NB4 (cell line): ENCODE results near the gene CDH13.

Experiments used
- CTCF ChIP-seq: IDR thresholded peaks from one replicate; pipeline ENCODE4 v1.5.1; 2012; ENCODE audit warnings: low read depth, low read length
- TF ChIP-seq, protein P1 (sequence below): IDR thresholded peaks from 2 replicates; pipeline ENCODE4 v1.6.1; 2011; ENCODE audit warnings: low read depth, low read length

DNA sequence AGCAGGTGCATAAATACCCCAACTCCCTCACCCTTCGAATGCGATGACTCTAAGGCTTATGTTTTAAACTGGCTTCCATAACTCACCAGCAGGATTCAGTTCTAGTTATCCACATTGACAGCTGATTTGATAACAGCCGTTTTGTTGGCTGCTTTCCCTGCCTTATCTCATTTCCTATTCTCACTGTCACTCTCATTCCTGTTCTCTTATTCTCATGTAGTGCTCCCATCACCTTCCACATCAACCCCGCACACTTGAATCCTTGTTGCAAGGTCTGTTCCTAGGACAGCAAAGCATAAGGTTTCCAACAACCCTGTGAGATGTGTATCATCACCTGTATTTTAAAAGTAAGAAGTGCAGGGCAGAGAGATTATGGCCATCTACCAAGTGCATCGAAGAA lies 344.4 kb downstream of the CDH13 start:
- TF ChIP-seq, protein P1, sequence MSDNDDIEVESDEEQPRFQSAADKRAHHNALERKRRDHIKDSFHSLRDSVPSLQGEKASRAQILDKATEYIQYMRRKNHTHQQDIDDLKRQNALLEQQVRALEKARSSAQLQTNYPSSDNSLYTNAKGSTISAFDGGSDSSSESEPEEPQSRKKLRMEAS = no peak
- no peak for TF ChIP-seq CTCF
